HPDE6-E6E7 (cell line): Measurements from ENCODE around the gene HOXB9.

Experiments used
- DNase-seq: peaks from one replicate; pipeline ENCODE4 v3.0.0; 2011; ENCODE audit warnings: missing footprints; ENCODE audit errors: extremely low spot score

The HOXB9 gene

DNA sequence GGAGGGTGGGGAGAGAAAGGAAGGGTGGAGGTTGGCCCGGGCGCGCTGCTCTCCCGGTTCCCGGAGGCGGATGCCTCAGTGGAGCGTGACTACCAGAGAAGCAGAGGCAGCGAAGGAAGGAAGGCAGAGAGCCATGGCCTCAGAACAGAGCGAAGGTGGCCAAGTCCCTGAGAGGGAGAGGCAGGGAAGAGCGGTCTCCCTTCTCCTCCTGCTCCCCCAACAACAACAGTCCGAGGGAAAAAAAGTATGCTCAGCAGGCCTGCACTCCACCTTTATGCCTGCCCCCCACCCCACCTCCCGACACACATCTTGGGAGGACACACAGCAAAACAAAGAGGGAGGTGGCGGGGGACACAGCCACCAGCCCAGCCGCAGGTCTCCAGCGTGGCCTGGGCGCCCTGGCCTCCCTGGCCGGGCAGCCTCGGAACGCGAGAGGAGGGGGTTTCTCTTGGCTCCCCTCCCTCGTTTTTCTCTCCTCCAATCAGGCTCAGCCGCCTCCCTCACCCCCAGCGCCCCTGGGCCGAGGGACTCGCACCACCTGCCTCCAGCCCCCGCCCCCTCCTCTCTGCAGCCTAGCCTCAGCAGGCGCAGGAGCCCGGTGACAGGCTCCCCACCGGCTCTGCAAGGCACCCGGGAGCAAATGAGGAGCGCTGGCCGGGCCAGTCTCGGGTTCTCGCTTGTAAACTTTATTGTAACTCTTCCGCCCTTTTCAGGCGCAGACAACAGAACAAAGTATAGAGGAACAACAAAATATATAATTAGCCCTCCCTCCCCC lies 14.3 kb downstream of the HOXB9 start:
- DNase-seq, result no peak

DNA sequence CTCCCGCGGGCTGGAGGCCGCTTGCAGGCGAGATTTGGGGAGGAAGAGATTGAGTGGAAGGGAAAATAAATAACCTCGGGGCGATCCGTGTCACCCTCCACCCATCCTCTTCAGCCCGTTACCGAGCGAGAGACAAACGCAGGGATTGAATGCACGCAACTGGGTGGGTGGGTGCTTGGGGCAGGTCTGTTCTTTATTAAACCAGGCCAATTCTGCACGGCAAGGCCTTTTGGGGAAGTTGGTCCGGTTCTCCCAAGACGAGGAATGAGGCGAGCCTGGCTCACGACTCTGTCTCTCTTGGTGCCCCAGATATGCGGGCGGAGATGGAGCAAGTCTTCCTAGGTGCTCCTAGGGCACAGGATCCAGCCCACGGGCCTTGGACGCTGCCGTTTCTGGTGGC lies 14.9 kb downstream of the HOXB9 start:
- no peak for DNase-seq

DNA sequence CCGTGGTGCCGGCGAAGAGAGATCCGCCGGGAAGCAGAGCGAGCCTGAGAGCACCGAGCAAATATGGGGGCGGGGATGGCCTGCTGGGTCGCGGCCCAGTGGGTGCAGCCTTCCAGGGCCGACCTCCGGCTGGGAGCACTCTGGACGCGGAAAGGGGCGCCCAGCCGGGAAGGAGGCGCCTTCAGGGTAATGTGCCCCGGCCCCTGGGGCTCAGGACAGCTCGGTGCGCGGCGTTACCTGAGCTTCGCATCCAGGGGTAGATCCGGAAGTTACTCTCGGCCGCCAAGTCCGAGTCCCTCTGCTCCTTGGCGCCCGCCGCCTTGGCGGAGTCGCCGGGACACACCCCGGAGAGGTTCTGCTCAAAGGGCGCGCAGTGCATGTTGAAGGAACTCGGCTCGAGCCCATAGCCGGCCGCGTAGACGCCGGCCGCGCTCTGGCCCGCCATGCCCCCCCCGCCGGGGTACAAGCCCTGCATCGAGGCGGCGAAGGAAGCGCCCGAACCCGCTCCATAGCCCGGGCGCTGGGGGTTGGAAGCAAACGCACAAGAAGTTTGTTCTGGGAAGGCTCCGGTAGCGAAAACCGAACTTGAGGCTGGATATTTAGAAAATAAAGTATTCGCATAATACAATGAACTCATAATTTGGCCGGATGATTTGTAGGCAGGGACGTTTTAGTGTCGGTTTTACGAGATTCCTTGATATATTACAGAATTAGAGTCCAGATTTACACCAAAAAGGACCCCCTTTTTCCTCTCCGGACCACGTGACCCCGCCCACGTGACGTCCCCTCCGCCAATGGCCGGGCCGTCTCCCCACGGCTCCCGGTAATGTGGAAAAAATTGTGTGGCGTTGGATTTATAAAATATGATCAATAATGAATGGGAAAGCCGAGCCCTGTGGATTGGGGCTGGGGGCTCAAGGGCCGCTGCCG lies 15.6 kb downstream of the HOXB9 start, which contains the start of gene HOXB7:
Gene HOXB7, minus strand, starts transcription at position 736 of the 930 bp plus-strand sequence. Its CDS starts 99 bp downstream, at position 637.
- no peak for DNase-seq

DNA sequence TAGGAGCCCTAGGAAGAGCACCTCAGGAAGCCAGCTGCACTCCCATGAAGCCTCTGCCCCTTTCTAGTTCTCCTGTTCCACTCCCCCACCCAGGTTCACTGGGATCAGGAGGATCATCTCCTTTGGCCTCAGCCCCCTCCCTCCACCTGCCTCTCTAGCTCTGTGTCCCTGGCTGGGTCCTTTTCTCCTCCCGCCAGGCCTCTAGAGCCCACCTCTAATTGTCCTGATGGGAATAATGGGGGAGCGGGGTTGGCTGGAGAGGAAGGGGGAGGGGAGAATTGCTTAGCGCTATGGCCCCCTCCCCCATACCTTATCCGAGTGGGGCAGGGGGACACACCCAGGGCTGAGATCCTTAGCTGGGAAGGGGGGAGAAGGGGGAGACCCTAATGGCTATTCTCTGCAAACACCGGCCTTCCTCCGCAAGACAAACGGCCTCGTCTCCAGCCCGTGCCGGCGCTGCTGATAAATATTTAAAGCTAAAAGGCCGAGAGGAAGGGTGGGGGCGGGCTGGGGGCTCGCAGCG lies 16.3 kb downstream of the HOXB9 start:
- no peak for DNase-seq

DNA sequence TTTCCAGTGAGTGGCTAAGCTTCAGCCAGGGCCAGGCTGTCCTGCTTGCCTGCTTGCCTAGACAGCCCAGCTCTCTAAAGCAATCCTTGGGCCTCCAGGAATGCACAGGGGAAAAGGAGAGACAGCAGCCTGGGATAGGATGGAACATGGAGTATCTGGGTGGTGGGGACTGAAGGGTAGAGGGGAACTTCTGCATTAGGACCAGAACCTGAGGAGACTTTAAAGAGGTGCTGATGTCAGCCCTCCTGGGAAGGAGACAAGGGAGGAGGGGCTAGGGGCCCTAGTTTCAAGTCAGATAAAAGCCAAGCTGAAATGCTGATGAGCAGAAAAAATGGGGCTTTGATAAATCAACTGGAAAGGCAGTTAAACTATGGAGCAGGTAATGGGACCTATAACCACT lies 17.1 kb downstream of the HOXB9 start:
- no peak for DNase-seq

DNA sequence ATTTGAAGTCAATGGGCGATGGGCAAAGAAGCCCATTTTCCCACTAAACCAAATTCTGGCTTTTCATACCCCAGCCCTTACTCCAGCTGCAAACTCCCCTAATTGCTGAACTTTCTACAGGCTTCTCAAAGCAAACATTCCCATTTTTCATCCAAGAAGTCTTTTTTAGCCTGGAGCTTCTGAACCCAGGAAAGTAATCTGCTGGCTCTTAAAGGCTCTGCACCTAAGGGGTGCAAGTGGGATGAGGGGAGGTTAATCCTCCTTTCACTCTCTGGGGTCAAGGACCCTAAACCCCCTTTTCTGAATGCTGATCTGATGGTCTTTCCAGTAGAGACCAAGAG lies 17.7 kb downstream of the HOXB9 start:
- no peak for DNase-seq

DNA sequence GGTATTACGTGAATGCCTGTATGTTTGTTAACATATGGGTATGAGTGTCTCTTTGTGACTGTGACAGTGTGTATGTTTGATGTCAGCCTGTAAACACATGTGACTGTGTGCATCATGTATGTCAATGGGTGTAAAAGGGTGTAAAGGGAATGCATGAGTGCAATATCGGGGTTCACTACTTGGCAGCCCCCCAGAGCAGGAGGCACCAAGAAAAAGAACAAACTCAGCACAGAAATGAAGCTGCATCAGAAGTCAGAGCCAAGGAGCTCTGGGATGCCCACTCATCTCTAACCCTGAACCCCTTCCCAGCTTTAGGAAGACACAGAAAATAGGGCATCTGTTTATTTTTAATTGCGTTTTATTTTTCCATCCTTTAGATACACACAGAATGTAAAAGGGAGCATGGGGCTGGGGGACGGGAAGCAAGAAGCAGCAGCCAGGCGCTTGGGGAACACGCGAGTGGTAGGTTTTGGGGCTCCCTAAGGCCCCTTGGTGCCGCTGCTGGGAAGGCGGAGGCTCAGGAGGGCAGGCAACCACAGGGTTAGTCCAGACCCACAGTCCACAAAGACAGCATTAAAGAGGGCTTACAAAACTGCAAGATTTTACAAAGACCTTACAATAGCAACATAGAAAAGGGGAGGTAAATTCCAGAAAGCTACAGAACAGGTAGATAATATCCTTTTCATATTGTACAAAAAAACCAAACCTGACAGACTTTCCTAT lies 19.1 kb downstream of the HOXB9 start:
- no peak for DNase-seq

DNA sequence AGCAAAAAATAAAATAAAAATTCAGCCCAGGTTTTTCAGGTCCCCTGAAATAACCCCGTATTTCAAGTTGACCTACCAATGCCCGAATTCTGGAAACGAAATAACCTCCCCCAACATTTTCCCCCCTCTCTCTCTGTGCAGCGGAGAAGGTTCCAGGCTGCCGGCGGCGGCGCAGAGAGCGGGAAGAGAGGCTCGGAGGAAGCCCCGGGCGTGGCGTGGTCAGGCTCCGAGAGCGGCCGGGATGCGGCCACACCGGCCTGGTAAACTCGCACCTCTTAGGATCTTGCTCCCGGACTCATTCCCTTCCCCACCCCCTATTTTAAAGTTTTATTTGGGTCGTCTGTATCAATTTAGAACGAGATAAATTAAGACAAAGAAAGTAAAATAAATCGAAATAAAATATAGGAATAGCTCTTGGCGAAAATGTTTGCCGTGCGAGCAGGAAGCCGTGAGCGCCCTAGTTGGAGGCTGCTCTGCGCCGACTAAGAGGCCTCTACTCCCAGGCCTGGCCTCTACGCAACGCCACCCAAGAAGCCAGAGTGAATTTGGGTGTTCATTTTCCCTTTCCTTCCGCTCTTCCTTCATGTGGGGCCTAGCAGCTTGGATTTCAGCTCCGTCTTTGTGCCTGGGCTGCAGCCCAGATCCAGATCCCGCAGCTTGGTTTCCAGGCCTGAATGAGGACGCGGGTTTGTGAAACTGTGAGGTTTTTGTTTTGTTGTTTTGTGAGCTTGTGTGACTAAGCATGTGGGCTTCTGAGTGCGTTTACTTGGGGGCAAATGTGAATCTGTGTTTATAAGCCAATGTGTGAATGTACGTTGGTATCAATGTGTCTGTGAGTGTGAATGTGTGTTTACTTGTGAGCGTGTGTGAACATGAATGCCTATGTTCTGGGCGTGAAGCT lies 19.9 kb downstream of the HOXB9 start:
- DNase-seq, result no peak

DNA sequence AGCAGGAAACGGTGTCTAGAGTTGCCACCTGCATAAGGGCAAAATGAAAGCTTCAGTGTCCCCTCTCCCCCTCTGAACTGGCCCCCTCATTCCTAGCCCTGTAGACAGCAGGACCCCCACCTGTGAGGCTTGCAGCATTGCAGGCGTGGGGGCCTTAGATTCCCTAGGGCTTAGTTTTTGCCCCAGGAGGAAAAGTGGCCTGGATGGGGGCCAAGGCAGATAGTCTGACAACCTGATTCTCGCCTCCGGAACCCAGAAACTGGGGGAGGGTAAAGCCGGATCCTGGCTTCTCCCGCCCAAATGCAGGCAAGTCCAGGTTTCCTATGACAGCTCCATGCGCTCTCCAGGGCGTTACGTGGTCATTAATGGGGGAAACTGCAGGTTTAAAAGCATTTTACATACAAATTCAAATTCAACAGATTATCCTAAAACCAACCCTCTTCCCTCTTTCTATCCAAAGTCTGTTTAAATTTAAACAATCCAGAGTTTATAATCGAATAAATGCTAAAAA lies 20.7 kb downstream of the HOXB9 start:
- DNase-seq, result no peak

DNA sequence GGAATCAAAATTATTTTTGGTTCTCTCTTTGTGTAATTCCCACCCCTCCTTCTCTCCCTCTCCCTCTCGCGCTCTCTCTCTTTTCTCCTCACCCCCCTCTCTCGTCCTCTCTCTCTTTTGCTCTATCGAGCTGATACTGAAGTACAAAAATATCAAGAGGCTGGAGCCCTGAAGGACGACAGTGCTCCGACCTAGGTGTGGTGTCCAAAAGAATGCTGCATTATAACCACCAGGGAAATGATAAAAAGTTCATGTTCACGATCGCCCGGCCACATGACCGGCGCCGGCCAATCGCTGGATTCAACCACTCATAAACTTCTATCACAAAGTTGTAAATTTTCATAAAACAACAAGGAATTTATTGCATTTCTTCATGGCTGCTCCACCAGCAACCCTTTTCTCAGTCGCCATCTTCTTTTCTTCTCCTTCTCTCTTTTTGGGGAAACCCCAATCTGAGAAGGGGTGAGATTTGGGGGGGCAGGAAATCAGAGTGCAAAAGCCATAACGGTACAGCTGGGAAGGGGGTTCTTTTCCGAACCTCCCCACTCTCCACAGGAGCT lies 21.3 kb downstream of the HOXB9 start, which contains the start of gene HOXB6:
Gene HOXB6, minus strand, starts transcription at position 217 of the 560 bp plus-strand sequence. CDS start 6,836 bp downstream, outside the sequence.
- no peak for DNase-seq

DNA sequence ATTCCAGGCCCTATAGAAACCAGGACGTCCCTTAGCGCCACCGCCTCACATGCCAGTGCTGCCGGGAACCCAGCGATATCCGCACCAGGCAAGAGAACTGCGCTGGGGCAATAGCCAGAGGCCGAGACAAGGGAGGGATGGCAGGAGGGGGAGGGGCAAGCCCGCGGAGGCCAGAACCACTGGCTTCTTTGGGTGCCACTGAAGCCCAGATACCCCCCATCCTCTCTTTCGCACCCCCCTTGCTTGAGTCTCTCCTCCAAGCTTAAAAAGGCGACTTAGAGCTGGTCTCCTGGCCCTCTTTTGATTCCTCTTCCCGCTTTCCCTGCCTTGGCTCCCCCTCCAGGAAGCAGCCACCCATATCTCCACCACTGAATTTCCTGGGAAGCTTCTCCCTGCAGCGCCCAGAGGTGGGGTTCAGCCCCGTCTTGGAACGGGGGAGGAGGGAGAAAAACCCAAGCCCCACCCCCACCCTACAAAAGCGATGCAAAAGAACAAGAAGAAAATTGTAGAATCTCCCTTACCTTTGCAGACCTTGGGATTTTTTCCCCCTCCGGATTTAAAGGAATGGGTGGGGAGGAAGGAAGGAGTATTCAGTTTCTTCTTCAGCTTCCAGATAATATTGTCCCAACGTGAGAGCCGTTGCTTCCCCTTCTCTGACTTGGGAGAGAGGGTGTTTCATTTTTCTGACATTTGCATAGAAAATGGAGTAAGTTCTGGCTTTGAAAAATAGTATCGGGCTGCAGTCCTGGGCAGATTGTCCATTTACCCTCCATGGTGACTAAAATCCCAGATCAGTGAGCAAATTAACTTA lies 22.0 kb downstream of the HOXB9 start:
- DNase-seq, result no peak

DNA sequence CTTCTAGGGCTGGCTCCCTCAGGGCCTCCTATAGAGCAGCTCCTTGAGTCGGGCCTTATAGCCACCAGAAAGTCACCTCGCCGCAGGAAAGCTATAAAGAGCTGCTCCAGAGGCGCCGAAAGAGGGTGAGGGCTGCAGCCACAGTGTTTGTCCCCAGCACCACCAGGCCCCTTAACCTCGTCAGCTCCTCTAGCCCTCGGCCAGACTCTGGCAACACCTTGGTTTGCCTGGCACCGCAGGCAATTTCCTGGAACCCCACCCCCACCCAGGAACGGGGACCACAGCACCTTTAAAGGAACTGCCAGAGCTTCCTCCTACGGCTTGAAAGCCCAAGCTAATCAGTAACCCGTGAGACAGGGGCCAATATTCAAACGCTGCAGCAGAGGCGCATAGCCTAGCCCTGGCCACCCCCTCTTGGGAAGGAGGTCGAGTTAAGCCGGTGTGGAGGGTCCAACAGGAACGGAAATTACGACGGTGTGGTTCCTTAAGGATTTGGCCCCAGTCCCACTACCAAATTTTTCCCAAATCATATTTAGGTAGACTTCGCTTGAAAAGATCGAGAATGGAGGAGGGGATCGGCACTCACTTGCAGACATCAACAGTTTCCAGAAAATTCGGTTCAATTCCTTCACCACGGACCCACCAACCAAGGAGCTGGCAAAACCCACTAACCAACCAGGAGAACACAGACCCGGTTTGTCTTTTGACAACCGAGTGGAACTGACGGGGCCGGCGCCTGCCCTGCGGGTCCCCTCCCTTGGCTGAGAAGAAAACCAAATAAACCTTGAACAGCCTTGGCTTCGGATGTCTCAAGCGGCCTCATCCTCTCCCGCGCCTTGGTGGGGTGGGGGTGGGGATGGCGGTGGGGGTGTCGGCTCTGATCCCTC lies 24.4 kb downstream of the HOXB9 start:
- DNase-seq, result no peak

DNA sequence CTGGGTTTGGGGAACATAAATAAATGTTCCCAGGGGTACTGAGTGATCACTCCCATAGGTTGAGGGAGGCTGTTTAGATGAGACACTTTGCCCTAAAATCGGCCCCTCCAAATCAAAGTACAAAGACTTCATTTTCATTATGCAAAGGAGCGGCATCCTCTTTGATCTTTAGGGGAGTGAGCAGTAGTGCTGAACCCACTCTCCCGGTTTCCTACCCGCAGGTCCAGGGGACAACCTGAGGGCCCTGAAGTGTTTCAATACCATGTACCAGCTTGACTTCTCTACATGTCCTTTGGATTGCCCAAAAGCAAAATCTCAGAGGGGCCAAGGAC lies 25.0 kb downstream of the HOXB9 start:
- DNase-seq, result no peak

DNA sequence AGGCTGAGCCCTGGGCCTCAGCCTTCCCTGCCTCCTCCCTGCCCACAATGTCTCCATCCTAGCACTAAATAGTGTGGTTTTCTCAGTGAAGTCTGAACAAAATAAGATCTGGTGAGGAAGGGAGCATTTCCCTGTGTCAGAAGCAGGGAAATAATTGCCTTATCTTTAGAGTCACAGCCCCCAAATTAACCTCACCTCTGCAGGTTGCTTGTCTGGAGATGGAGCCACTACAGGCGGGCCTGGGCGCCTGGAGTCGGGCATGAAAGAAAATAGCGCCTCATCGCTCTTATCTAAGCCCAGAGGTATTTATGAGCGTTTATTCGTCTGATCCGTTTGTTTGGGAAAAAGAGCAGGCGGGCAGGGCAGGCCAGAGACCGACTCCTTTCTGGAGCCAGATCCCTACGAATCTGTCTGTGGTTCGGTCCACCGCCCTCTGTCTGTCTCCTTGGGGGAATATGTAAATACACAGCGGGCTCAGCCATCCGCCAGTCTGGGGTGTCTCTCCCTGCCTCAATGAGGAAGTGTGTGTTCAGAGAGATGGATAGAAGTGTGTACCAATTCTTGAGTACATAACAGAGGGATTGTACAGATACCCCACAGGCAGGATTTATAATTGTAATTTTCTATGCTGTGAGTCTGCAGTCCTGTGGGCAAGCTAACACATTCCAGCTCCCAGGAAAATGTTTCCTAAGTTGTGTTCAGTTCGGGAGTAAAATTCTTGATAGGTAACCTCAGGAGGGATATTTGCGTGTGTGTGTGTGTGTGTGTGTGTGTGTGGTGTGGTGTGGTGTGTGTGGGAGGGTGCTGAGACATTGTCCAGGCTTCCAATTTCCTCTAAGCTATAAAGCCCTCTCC lies 25.7 kb downstream of the HOXB9 start:
- no peak for DNase-seq

DNA sequence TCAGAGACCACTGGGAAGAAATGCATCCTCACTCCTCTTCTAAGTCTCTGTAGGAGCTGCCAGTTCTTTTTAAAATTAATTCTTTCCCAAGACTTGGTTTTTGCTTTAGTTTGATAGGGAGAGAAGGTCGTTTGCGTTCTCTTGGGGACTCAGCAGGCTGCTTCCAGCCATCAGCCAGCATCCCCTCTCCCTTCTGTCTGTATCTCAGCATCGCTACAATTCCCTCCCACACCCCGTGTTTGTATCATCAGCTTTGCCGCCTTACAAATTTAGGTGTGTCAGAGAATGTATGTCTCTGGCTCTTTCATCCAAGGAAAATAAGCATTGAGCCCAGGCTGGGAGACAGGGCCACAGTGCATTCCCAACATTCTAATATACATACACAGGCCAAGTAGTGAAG lies 26.8 kb downstream of the HOXB9 start:
- DNase-seq, result no peak

DNA sequence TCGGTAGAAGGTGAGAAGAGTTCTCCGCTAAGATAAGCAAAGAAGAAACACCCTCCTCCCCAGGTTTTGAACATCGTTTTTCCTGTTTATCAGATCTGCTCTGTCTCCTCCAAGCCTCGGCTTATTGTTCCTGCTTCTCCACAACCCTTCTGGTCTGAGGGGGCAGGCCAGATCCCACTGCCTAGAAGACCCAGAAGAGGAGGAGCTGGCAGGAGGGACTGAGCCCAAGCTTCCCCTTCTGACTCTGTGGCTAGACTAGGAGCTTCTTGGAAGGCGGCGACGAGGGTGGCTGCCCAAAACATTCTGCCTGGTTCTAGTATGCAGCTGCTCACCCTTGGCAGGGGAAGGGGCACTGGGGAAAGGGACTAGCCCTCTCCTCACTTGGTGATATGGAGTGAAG lies 27.4 kb downstream of the HOXB9 start:
- no peak for DNase-seq

DNA sequence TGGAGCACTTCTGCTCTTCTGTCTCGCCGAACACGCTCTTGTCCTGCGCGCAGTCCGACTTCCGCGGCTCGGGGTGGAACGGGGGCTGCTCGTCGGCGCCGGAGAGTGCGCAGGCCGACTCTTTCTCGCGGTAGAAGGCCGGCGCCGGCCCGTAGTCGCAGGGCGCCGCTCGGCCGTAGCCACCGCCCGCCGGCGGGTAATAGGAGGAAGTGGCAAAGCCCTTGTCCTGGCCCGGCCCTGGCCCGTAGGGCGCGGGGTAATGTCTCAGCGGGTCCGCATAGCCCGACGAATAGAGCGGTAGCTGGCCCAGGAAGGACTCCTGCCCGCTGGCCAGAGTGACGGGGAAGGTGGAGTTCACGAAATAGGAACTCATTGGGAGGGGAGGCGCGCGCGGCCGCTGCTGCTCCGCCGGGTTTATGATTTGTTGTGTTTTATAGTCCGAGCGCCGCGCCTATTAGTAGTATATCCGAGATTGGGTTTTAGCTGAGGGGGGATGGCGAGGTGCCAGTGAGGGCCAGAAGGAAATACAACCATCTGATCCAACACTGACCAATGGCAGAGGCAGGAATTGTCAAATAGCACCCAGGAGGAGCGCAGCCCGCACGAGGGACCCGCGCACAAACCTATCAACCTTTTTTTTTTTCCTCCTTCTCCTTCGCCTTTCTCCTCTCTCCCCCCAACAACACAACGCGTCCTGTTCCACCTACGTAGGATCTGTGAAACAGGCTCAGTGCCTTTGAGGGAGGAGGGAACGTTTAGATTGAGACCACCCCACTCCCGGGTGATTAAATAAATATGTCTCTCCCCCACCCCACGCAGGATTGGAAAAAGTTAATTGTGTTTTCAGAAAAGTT lies 28.2 kb downstream of the HOXB9 start:
- DNase-seq, result no peak
